ENCODE measurements around the gene CMIP.

CMIP gene

GRCh38 chr16:81447383-81448101, 2.9 kb downstream of the CMIP start:
- no peak for DNase-seq (ENCODE audit: low spot score)

DNA sequence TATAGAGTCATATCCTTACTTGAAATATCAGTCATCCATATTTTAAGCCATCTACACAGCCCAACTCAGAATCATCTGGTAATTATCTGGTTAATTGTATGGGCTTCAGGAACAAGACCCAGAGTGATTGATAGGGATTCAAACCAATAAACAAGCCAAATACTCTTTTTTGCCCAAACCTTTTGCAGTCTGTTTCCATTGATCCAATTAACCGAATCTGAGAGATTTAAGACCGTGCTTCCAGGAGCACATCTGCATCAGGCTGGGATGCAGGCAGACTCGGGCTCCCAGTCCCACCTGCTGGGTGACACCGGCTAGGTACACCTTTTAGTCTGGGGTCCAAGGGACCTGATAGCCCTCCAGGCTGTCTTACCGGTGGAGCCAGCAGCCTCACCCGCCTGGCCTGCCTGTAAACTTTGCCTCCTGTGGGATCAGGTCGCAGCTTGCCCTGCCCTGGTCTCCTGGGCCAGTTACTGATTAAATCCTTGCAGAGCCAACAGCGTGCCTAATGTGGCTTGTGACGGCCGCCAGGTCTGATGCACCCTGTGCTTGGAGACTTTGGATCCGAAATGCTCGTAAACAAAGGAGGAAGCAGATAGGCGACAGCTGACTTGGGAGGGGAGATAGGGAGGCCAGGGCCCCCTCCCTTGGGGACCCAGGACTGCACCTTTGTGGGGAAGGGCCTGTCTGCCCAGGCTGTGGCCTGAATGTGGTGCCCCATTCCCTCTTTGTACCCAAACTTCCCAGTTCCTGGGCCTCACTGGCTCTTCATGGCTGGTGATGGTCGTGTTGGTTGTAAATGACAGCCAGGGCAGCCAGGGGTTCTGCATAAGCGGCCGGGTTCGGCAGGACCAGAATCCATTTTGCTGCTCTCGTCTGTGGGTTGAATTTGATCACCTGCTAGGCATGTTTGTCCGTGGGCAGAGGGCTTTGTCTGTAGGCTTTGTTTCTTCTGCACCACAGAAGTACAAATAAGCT, 3.8 kb downstream of the CMIP start:
- peak; percentile 78 for DNase-seq (ENCODE audit: low spot score)

DNA sequence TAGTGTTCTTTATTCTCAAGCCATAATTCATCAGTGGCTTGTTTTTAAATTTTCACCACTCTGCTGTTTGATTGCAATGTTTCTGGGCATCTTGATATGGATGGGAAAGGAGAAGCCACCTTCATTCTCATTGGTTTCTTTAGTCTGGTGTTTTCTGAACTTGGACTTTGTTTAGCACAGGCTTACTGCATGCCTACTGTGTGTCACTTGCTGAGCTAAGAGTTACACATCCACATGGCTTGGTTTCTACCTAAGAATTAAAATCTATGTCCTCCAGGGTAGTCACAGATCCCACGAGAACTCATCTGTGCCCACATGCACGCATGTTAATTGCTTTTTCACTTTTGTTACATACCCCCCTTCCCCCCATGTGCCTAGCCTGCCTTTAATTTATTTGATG, 4.6 kb downstream of the CMIP start:
- no peak for DNase-seq (ENCODE audit: low spot score)

DNA sequence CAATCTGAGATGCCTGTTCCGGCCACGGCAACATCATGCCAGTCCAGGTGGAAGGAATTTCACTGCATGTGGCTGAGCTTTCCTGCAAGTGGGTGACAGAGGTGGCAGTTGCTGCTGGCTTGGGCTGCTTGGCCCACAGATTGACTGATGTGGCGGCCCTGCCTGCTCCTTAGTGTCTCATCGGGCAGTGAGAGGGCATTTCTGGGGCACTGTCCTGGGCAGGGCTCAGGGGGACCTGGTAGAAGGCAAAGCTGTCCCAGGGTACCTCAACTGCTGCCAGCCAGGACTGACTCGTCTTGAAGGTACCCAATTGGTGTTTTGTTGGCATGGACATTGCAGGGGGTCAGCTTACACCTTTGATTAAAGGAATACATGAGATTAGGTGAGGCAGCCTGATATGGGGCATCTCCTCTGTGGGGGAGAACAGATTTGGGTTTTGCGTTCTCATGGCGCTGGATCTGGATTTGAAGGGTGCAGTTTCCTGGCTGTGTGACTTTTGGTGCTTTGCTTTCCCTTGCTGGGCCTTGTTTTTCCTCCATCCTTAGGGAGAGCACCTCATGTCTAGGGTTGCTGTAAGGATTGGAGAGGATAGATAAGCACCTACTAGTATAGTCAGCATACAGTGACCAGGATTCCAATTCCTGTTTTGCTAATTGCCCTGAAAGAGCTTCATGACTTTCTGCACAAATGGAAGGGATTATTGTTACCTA, 5.4 kb downstream of the CMIP start:
- DNase-seq (ENCODE audit: low spot score): no peak

GRCh38 chr16:81450783-81451491, 6.3 kb downstream of the CMIP start:
- no peak for DNase-seq (ENCODE audit: low spot score)

DNA sequence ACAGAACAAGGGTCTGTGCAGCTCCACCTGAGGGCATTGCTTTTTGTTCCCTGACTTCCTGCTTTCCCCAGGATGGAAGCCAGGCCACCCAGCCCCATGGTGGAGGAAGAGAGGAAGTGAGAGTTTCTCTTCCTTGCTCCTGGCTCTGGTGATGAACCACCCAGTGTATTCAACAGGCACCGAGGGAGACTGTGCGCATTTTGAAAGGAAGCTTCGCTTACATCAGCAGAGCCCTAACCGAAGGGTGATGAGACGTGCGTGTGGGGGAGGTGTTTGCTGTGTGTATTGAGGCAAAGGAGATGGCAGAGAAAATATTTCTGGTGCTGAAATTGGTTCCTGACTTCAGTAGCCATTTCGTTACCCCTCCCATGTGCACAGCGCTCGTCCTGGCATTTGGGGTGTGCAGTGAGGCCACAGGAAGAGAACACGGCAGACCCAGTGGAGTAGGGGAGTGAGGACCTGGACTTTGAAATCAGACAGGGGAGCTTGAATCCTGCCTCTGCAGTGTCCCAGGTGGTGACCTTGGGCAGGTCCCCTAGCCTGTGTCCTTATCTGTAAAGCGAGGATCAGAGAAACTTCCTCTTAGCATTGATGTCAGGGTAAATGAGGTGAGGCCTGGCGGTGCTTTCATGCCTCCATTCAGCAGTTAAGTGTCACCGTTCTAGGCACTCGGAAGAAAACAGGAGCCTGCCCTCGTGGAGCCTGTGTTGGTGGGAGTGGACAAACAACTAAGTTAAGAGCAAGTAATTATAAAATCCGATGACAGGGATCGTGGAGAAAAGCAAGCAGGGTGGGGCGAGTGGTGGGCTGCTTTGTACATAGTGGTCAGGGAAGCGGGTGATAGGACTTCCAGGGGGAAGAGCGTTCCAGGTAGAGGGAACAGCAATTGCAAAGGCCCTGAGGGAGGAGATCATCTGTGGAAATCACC, 7.4 kb downstream of the CMIP start:
- no peak for DNase-seq (ENCODE audit: low spot score)

GRCh38 chr16:81453091-81453728, 8.6 kb downstream of the CMIP start:
- no peak for DNase-seq (ENCODE audit: low spot score)

- no peak for DNase-seq (ENCODE audit: low spot score)
Measured at GRCh38 chr16:81454044-81454443, 9.4 kb downstream of the CMIP start.

- no peak for DNase-seq (ENCODE audit: low spot score)
Measured at GRCh38 chr16:81455006-81455405, 10.4 kb downstream of the CMIP start.

DNA sequence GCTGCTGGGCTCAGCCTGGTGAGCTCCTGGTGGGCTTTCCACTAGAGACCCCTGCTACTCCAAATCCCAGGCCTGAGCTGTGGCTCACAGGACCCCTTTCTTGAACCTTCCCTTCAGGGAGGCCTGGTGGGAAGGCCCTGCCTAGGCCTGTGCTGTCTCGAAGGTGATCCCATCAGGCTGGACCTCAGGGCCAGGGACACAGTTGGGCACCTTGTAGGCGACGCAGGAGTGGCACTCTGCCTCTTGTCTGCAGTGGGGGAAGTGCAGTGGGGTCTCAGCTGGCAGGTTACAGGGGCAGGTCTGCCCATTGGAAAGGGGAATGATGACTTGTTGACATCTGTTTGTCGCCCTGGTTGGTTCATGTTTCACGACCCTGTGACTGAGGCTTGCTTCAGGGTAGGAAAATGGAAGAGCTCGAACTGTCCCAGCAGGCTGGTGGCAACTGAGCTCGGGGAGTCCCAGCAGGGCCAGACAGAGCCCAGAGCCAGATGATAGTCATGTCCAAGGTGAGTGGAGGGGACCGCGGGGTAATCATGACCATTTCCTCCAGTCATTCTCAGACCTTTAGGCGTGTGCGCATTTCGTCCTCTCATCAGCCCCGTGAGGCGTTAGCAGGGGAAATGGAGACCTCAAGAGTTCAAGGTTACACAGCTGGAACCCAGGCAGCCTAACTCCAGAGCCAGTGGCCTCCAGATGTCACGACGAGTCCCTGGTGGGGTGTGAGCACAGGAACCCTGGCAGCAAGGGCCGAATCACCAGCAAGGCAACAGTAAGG, 11.3 kb downstream of the CMIP start:
- DNase-seq (ENCODE audit: low spot score): no peak

DNA sequence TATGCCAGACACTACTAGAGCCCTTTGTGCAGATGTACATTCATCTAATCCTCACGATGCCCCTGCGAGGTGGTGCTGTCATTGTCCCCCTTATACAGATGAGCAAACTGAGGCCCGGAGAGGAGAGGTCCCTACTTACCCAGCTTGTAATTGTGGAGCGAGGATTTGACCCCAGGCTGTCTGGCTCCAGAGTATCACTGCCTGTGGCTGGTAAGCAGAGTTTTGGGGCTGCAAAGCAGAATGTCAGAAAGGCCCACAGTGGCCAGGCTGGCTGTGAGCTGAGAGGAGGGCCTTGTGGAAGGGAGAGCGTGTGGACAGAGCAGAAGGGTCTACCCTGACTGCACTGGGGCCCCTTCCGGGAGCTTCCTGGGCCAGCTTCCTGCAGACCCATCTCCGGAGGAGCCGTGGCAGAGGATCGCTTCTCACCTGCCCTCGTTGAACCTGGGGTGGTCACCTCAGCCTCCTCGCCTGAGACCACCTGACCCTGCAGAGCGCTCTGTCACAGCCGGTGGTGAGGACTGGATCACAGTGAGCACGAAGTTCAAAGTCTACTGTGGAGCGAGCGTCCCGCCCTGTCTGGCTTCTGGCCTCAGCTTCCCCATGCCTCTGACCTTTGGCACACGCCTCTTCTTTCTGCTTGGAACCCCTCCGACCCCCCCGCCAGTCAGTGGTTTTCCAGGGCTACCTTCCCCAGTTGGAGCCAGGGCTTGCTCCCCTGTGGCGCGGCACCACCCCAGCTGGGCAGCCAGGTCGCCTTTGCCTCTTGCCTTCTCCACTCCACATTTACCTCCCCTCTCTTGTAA, 12.1 kb downstream of the CMIP start:
- no peak for DNase-seq (ENCODE audit: low spot score)

- no peak for DNase-seq (ENCODE audit: low spot score)
Measured at GRCh38 chr16:81457326-81458133, 12.9 kb downstream of the CMIP start.

DNA sequence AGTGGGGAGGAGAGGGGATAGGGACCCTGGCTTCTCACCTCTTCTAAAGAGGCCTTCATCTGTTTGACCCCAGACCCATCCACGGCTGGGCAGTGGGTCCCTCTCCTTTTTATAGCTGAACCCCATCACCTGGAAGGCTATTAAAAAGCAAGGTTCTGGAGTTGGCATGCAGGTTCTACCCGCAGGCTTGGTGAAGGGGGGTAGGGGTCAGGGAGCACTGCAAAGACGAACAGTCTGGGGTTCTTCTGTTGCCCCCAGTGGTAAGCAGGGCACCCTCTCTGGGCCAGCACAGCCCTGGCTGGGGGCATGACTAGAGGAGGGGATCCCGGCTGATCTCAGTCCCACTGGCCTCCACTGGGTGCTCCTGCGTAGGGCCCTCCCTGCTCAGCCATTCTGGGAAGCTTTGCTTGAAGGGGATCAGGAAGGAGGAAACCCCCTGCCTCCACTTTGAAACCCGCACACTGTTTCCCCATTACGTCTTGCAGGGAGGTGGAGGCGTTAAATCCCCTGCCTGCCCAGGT, 13.6 kb downstream of the CMIP start:
- DNase-seq (ENCODE audit: low spot score): no peak

GRCh38 chr16:81458827-81459598, 14.4 kb downstream of the CMIP start:
- no peak for DNase-seq (ENCODE audit: low spot score)

GRCh38 chr16:81460075-81460474, 15.5 kb downstream of the CMIP start:
- no peak for DNase-seq (ENCODE audit: low spot score)

DNA sequence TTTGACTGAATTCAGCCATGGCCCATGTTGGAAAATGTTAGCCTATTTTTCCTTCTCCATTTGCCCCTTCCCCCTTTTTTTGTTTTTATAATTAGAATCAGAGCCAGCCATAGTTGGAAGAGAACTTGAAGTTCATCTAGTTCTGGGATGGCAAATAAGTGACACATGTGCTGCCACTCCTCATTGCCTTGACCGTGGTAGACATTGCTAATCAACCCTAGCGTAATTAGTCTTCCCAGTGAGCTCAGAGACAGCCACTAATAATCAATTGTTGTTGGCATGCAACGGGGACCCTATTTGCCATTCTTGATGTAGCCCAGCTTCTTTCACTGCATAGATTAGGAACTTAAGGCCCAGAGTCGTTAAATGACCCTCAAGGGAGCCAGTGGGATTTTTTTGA, 16.6 kb downstream of the CMIP start:
- DNase-seq (ENCODE audit: low spot score): no peak

DNA sequence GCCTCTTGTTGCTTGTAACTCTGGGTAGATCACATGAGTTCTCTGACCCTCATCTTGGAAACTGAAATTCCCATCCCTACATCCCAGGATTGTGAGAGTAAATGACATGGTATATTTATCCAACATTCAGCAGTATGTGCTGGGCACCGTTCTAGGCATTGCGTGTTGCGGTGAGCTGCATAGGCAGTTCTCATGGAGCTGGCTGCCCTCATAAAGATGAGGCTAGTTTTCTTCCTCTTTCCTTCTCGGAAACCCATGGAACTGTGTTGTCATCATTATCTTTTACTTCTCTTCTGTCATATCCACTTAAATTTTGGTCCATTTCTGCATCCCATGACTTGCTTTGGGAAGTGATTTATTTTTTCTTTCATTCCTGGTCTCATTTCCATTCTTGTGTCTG, 17.2 kb downstream of the CMIP start:
- DNase-seq (ENCODE audit: low spot score): no peak
